MCF 10A (cell line): ENCODE results near the gene CDK10. TPM values are rescaled to one million over a fixed set of nuclear protein-coding genes. Genes with fewer than 3 reads are reported as not detected.

Experiments used
- Bru-seq: library from RNA; stranded (reverse); fragments of 400-500 nt; gene quantifications from one replicate; lab custom pipeline; 2021; lab: Mats Ljungman, UMichigan
- BruChase-seq, 2 experiments: library from RNA; stranded (reverse); fragments of 400-500 nt; gene quantifications; one replicate each; lab custom pipeline; 2021; lab: Mats Ljungman, UMichigan
- BruUV-seq: library from RNA; stranded (reverse); fragments of 400-500 nt; replicated peaks from 2 replicates; lab custom pipeline; 2021; lab: Mats Ljungman, UMichigan
- CTCF ChIA-PET: fragments of 300-600 bp; sonication (Branson Sonifier 250); formaldehyde crosslinking; extraction: SDS; loops from one replicate; lab custom pipeline; 2021; ENCODE audit warnings: antibody characterized with exemption, inconsistent platforms; lab: Yijun Ruan, JAX
- POLR2A ChIA-PET: fragments of 300-600, 350-650 bp; sonication (Branson Sonifier 250); formaldehyde crosslinking; extraction: SDS; loops from one replicate; lab custom pipeline; 2020; ENCODE audit warnings: antibody characterized with exemption, inconsistent platforms; lab: Yijun Ruan, JAX
- DNase-seq: peaks from one replicate; pipeline ENCODE4 v3.0.0-alpha.2; 2018; ENCODE audit not compliant: unreplicated experiment
- H3K27ac Mint-ChIP-seq: one replicate; pipeline ENCODE4 v1.8.0; 2022; ENCODE audit warnings: mild to moderate bottlenecking, low read depth, mixed read lengths; ENCODE audit not compliant: unreplicated experiment
- H3K27me3 Mint-ChIP-seq: one replicate; pipeline ENCODE4 v1.8.0; 2022; ENCODE audit warnings: mixed read lengths; ENCODE audit not compliant: insufficient read depth, unreplicated experiment
- H3K36me3 Mint-ChIP-seq: one replicate; pipeline ENCODE4 v1.8.0; 2022; ENCODE audit warnings: mild to moderate bottlenecking, moderate library complexity, mixed read lengths; ENCODE audit not compliant: insufficient read depth, unreplicated experiment
- H3K4me1 Mint-ChIP-seq: one replicate; pipeline ENCODE4 v1.8.0; 2022; ENCODE audit warnings: mixed read lengths; ENCODE audit not compliant: insufficient read depth, unreplicated experiment
- H3K4me3 Mint-ChIP-seq: one replicate; pipeline ENCODE4 v1.8.0; 2022; ENCODE audit warnings: mild to moderate bottlenecking, moderate library complexity, mixed read lengths; ENCODE audit not compliant: unreplicated experiment
- H3K9me3 Mint-ChIP-seq: one replicate; pipeline ENCODE4 v1.8.0; 2022; ENCODE audit warnings: mixed read lengths; ENCODE audit not compliant: unreplicated experiment
- CTCF ChIP-seq: fragments of 200-600 bp; IDR thresholded peaks from one replicate; pipeline ENCODE4 v1.8.0; 2022; ENCODE audit warnings: antibody characterized with exemption, mild to moderate bottlenecking; ENCODE audit not compliant: unreplicated experiment
- intact Hi-C: fragments of 100-400 bp; cut with micrococcal nuclease; formaldehyde crosslinking; loops from 2 replicates; pipeline ENCODE4 v1.14.1; 2022
- long read RNA-seq: library from polyadenylated mRNA; stranded (forward); transcript quantifications from one replicate; pipeline ENCODE4 v2.0.0, GENCODE V29; 2022
- total RNA-seq: library from RNA; stranded (reverse); gene quantifications from 2 replicates; pipeline ENCODE4 v1.2.3, GENCODE V29; 2022

The CDK10 gene
- total RNA-seq: 73.0 and 83.4 TPM in 2 replicates
- Bru-seq, nascent RNA: percentile 58 among the genes with signal in this experiment
- BruChase-seq, experiment 1, labeled RNA remaining after a 6-hour chase: percentile 78 among the genes with signal in this experiment
- BruChase-seq, experiment 2, labeled RNA remaining after a 2-hour chase: percentile 67 among the genes with signal in this experiment
- long read RNA-seq, transcript CDK10-212 (12 exons, 1,376 nt): minor isoform, 10 of 154 reads
- long read RNA-seq, transcript CDK10-202 (13 exons, 1,798 nt): major isoform, 14 of 154 reads
- long read RNA-seq, partial matches to known transcripts: 20 of 154 reads
- long read RNA-seq, other reads (novel, unspliced or antisense): 105 of 154 reads

GRCh38 chr16:89686520-89687091 is at the start of gene CDK10:
CDK10 (plus strand) TSS chr16:89686689; CDS start chr16:89686711, 22 bp downstream.
- no TSS peak for BruUV-seq

GRCh38 chr16:89637379-89637778 is 49.1 kb upstream of the CDK10 start:
- no TSS peak for BruUV-seq
- Mint-ChIP-seq H3K36me3 (no peaks in the 10 kb centered on the region), H3K4me1 (peaks cover 14% of the 10 kb centered on the region), H3K27me3 (no peaks in the 10 kb centered on the region), H3K27ac (no peak overlapping the region), H3K4me3 (no peak overlapping the region), H3K9me3 (no peaks in the 10 kb centered on the region)
- intact Hi-C loops: no loop called here
- POLR2A ChIA-PET: interaction anchor here (0.6 kb wide), 1 partner anchor 80 kb away, joined by 3 read pairs; no protein-coding TSS in a partner anchor
- DNase-seq: no peak
- CTCF ChIA-PET: interaction anchor here (0.6 to 0.8 kb wide), 2 partner anchors 23 to 132 kb away, joined by 3 to 5 read pairs; no protein-coding TSS in a partner anchor
- no peak for TF ChIP-seq CTCF

More at GRCh38 chr16:89686520-89687091, at the start of gene CDK10:
- peak within 1 kb of the TSS; percentile 91 for H3K27ac Mint-ChIP-seq
- intact Hi-C loops: no loop called here
- CTCF ChIA-PET: interaction anchor here (0.6 kb wide), 2 partner anchors 81 to 234 kb away, joined by 3 read pairs; no protein-coding TSS in a partner anchor
- peak within 1 kb of the TSS; percentile 88 for H3K4me3 Mint-ChIP-seq
- H3K9me3 Mint-ChIP-seq: no peaks in the 10 kb centered on the region
- no peak for TF ChIP-seq CTCF
- no peaks in the 10 kb centered on the region for H3K27me3 Mint-ChIP-seq
- H3K36me3 Mint-ChIP-seq: peaks cover 20% of the 10 kb centered on the region
- POLR2A ChIA-PET: interaction anchor here (0.6 to 2.5 kb wide), 14 partner anchors 9 to 237 kb away, joined by 3 to 24 read pairs (median 6); partner anchors contain the start of genes CHMP1A, SPATA2L, SPATA33 and TCF25
- H3K4me1 Mint-ChIP-seq: peaks cover 6% of the 10 kb centered on the region
- DNase-seq: peak; percentile 85

GRCh38 chr16:89638455-89638854 is 48.0 kb upstream of the CDK10 start:
- POLR2A ChIA-PET: no interaction called here
- intact Hi-C loops: no loop called here

More at GRCh38 chr16:89638455-89638854, 48.0 kb upstream of the CDK10 start:
- CTCF ChIA-PET: interaction anchor here (0.6 kb wide), 1 partner anchor 37 kb away, joined by 3 read pairs; no protein-coding TSS in a partner anchor
- Mint-ChIP-seq H3K27ac (no peak overlapping the region), H3K9me3 (no peaks in the 10 kb centered on the region), H3K27me3 (no peaks in the 10 kb centered on the region), H3K4me3 (no peak overlapping the region), H3K36me3 (no peaks in the 10 kb centered on the region), H3K4me1 (peaks cover 10% of the 10 kb centered on the region)
- BruUV-seq: no TSS peak
- no peak for TF ChIP-seq CTCF
- no peak for DNase-seq
